ENCODE measurements around the gene FAU. TPM values are rescaled to one million over a fixed set of nuclear protein-coding genes. Genes with fewer than 3 reads are reported as not detected.

FAU gene
- total RNA-seq, 1 donor from 2014 or later = 697 TPM

DNA sequence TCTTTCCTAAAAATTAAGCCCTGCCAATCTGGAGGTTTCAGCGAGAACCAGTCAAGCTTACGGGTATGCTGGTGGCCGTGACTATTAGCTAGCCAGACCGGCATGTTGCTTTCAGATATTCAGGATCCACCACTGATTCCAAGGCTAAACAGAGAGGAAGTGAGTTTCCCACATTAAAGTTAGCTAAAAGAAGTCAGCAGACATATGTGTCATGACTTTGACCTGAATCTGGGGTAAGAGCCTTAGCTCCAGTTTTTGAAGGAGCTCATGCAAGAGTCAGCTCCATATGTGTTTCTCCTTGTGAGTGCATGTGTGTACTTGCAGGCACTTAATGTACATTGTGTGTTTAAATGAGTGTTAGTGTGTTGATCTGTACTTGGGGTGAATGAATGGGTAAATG, 36.5 kb downstream of the FAU start:
- TF ChIP-seq, protein P1, sequence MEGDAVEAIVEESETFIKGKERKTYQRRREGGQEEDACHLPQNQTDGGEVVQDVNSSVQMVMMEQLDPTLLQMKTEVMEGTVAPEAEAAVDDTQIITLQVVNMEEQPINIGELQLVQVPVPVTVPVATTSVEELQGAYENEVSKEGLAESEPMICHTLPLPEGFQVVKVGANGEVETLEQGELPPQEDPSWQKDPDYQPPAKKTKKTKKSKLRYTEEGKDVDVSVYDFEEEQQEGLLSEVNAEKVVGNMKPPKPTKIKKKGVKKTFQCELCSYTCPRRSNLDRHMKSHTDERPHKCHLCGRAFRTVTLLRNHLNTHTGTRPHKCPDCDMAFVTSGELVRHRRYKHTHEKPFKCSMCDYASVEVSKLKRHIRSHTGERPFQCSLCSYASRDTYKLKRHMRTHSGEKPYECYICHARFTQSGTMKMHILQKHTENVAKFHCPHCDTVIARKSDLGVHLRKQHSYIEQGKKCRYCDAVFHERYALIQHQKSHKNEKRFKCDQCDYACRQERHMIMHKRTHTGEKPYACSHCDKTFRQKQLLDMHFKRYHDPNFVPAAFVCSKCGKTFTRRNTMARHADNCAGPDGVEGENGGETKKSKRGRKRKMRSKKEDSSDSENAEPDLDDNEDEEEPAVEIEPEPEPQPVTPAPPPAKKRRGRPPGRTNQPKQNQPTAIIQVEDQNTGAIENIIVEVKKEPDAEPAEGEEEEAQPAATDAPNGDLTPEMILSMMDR (conservative IDR thresholded peaks at IDR 0.05) = no peak
- Mint-ChIP-seq H3K9me3 (no peaks in the 10 kb centered on the region), H3K4me1 (peaks cover 30% of the 10 kb centered on the region), H3K27ac (ENCODE audit: unreplicated experiment) (no peak overlapping the region), H3K36me3 (ENCODE audit: low read depth) (peaks cover 2% of the 10 kb centered on the region), H3K4me3 (peak overlapping the region; percentile 99), H3K27me3 (ENCODE audit: low read depth) (no peaks in the 10 kb centered on the region)
- DNase-seq (ENCODE audit: low read depth, low spot score) = no peak

DNA sequence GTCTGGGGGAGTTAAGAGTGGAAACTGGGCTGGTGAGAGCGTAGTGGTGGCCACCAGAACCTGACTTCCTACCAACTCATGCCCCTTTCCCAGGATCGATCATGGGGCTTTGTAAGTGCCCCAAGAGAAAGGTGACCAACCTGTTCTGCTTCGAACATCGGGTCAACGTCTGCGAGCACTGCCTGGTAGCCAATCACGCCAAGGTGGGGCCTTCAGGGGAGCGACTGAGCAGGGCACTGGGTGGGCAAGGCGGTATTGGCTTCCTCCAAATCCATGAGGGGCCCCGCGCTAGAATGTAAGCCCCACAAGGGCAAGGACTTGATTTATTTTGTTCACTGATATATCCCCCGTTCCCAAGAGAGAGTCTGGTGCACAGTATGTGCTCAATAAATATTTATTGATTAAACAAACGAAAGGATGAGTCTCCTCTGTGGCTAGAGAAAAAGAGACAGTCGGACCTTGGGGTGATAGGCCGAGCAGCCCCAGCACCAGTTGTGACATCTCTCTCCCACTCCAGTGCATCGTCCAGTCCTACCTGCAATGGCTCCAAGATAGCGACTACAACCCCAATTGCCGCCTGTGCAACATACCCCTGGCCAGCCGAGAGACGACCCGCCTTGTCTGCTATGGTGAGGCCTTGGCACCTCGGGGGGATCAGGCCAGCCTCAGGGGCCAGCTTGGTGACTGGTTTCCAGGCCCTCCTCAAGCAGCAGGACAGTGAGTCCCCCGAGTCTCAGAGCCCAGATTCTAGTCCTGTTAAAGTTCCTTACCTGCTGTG, 37.1 kb downstream of the FAU start:
- DNase-seq (ENCODE audit: low read depth, low spot score) = no peak
- Mint-ChIP-seq H3K27me3 (ENCODE audit: low read depth) (no peaks in the 10 kb centered on the region), H3K9me3 (no peaks in the 10 kb centered on the region), H3K4me1 (peaks cover 31% of the 10 kb centered on the region), H3K36me3 (ENCODE audit: low read depth) (peaks cover 2% of the 10 kb centered on the region), H3K4me3 (peak overlapping the region; percentile 99), H3K27ac (ENCODE audit: unreplicated experiment) (peak overlapping the region; percentile 95)
- TF ChIP-seq, protein P1 (conservative IDR thresholded peaks at IDR 0.05) = no peak

DNA sequence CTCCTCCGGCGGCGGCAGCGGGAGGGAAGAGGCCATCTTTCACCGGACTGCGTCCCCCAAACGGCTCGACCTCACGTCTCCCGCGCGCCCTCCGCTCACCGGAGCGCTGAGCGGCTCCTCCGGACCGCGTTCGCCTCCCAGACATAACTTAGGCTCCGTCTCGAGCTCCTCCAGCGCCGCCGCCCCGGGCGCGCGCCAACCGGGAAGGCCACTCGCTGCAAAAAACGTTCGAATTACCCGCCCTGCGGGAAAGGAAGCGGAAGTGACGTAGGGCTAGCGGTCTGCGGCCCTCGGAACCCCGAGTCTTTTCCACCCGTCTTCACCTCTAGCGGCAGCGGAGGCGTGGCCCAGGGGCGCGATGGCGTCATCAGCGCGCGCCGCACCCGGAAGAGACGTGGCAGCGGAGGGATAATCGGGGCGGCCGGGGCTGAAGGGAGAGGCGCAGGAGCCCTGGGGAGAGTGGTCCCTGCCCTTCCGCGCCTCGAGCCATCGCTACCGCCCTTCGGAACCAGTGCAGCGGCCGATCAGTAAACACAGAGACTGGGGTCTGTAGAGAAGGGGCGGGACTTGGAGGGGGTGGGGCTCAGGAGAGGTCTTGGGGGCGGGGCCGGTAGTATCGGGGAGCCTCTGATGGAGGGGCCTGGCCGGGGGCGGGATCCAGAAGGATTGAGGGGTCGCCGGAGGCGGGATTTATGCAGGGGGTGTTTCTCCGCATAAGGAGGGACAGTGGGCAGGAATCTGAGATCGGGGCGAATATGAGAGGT, 37.9 kb downstream of the FAU start, which contains the start of the genes CDCA5 and ZFPL1:
Gene CDCA5 (minus strand): TSS at position 207 of the 764 bp plus-strand sequence. CDS start 62 bp downstream, at position 145.
Gene ZFPL1 (plus strand): TSS at position 389 of the 764 bp plus-strand sequence. CDS start 477 bp downstream, outside the sequence.
- peak; percentile 95 for DNase-seq (ENCODE audit: low read depth, low spot score)
- Mint-ChIP-seq H3K4me1 (peaks cover 31% of the 10 kb centered on the region), H3K27me3 (ENCODE audit: low read depth) (no peaks in the 10 kb centered on the region), H3K9me3 (no peaks in the 10 kb centered on the region), H3K36me3 (ENCODE audit: low read depth) (peaks cover 2% of the 10 kb centered on the region), H3K27ac (ENCODE audit: unreplicated experiment) (peak within 1 kb of the TSS; percentile 95), H3K4me3 (peak within 1 kb of the TSS; percentile 99)
- TF ChIP-seq, protein P1 (conservative IDR thresholded peaks at IDR 0.05) = no peak

DNA sequence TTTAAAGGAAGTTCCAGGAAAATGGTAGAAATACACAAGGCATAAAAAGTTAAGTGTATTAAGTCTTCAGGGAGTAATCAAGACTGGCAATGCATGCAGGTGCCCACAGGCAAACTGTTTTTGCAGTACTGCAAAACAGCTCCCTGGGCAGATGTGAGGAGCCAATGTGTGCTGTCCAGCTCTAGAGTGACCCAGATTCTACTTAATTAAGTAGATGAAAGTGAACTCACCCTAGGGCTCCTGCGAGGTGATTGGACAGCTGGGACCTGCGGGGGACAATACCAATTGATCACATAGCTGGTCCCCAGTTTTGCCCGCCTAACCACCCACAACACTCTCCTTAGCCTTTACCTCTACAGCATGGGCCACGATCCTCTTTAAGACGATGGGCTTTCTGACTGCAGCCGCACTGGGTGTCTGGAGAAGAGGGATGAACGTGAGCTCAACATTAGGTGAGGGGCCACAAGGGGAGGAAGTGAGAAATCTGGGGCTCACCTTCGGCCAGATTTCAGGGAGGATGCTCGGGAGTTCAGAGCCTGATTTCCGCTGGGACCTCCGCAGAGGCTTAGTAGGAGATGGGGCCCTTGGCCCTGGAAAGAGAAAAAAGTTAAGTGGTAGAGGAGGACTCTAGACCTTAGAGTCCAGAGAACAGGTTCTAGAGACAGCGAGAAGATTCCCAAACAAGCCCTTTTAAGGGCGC, 38.6 kb downstream of the FAU start:
- Mint-ChIP-seq H3K36me3 (ENCODE audit: low read depth) (peaks cover 3% of the 10 kb centered on the region), H3K27ac (ENCODE audit: unreplicated experiment) (peak overlapping the region; percentile 95), H3K4me1 (peaks cover 34% of the 10 kb centered on the region), H3K4me3 (peak overlapping the region; percentile 99), H3K27me3 (ENCODE audit: low read depth) (no peaks in the 10 kb centered on the region), H3K9me3 (no peaks in the 10 kb centered on the region)
- TF ChIP-seq, protein P1 (conservative IDR thresholded peaks at IDR 0.05) = no peak
- no peak for DNase-seq (ENCODE audit: low read depth, low spot score)

DNA sequence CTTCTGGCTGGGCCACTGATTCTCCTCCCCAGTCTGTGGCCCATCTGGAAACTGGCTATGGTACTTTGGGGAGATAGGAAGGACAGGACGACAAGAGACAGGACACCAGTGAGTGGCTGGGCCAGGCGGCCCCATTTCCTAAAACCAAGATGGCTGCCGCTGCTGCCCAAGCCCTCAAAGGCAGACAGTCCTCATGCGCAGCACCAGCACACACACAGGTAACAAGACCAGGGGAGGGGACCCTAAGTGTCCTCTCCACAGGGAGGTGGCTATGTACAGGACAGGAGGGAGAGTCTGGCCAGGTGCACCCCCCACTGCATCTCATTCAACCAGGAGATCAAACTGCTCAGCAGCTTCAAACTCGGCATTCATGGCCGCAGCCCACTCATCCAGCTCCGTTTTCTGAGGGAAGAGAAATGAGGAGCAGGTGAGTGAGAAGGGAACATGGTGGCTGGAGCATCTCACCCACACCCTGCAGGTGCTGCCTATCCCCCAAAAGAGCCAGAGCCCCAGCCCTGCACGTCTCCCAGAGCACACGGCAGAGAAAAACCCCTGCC, 43.1 kb downstream of the FAU start:
- H3K27ac Mint-ChIP-seq (ENCODE audit: unreplicated experiment) = no peak overlapping the region
- TF ChIP-seq, protein P1 (conservative IDR thresholded peaks at IDR 0.05) = no peak
- H3K36me3 Mint-ChIP-seq (ENCODE audit: low read depth) = peaks cover 14% of the 10 kb centered on the region
- H3K9me3 Mint-ChIP-seq = no peaks in the 10 kb centered on the region
- H3K27me3 Mint-ChIP-seq (ENCODE audit: low read depth) = no peaks in the 10 kb centered on the region
- peak overlapping the region; percentile 77 for H3K4me3 Mint-ChIP-seq
- H3K4me1 Mint-ChIP-seq = peaks cover 24% of the 10 kb centered on the region
- DNase-seq (ENCODE audit: low read depth, low spot score) = no peak

Data from neural crest cell (in vitro differentiated cells).